ENCODE measurements around the gene ZNF667. TPM values are rescaled to one million over a fixed set of nuclear protein-coding genes. Genes with fewer than 3 reads are reported as not detected.
A peak's percentile ranks its signal among the peaks of the same experiment; 100 is the strongest.

Gene ZNF667
- polyA plus RNA-seq, 3 donors, result 0.14 TPM; not detected in 2

DNA sequence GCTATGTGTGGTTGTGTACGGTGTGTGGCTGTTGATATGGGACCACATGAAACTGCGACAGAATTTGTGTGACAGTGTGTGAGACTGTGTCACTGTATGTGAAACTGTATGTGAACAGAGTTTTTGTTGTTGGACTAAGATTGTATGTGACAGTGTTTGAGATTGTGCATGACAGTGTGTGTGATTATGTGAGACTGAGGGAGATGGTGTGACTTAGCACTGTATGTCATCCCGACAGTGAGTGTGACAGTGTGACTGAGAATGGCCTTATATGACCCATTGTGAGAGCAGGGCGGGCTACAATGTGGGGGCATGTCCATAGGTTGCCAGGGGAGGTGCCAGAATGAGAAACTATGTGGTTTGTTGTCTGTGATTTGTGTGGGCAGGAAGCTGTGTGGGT, 72.1 kb downstream of the ZNF667 start:
- H3K27me3 Mint-ChIP-seq (ENCODE audit: low read depth in 3 of 3), result peaks cover 0 to 5% (median 0%) of the 10 kb centered on the region in 3 donors
- H3K4me3 Mint-ChIP-seq, result no peak overlapping the region
- no peak for DNase-seq
- TF ChIP-seq, protein P1, sequence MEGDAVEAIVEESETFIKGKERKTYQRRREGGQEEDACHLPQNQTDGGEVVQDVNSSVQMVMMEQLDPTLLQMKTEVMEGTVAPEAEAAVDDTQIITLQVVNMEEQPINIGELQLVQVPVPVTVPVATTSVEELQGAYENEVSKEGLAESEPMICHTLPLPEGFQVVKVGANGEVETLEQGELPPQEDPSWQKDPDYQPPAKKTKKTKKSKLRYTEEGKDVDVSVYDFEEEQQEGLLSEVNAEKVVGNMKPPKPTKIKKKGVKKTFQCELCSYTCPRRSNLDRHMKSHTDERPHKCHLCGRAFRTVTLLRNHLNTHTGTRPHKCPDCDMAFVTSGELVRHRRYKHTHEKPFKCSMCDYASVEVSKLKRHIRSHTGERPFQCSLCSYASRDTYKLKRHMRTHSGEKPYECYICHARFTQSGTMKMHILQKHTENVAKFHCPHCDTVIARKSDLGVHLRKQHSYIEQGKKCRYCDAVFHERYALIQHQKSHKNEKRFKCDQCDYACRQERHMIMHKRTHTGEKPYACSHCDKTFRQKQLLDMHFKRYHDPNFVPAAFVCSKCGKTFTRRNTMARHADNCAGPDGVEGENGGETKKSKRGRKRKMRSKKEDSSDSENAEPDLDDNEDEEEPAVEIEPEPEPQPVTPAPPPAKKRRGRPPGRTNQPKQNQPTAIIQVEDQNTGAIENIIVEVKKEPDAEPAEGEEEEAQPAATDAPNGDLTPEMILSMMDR (IDR thresholded peaks at IDR 0.05), result no peak
- peaks cover 45 to 74% of the 10 kb centered on the region in 2 donors for H3K9me3 ChIP-seq (replicated peaks in 1 of 2; ENCODE audit: control insufficient read depth in 1 of 2, insufficient read depth in 1 of 2, low read length in 2 of 2)
- H3K27ac ChIP-seq (ENCODE audit: low read depth in 1 of 2, low read length in 2 of 2), result no peak overlapping the region
- H3K36me3 Mint-ChIP-seq, result peaks cover 29 to 43% of the 10 kb centered on the region in 2 donors
- H3K36me3 ChIP-seq (replicated peaks in 1 of 2; ENCODE audit: control insufficient read depth in 1 of 2, insufficient read depth in 2 of 2, low read length in 2 of 2), result peaks cover 29 to 34% of the 10 kb centered on the region in 2 donors
- no peak overlapping the region for H3K9ac ChIP-seq (ENCODE audit: insufficient read depth, low read length, poor library complexity, severe bottlenecking)
- peak overlapping the region in 1 of 3 experiments; percentile 90 for H3K4me3 ChIP-seq (replicated peaks in 1 of 3; ENCODE audit: low read depth in 2 of 3, low read length in 3 of 3)
- H3K79me2 ChIP-seq (ENCODE audit: insufficient read depth, low read length), result peaks cover 9% of the 10 kb centered on the region
- H2AFZ ChIP-seq (ENCODE audit: insufficient read depth, low read depth, low read length, poor library complexity, severe bottlenecking), result no peak overlapping the region
- no peak overlapping the region for H3K27ac Mint-ChIP-seq
- peaks cover 46 to 86% (median 77%) of the 10 kb centered on the region in 7 donors for H3K9me3 Mint-ChIP-seq
- H3K4me2 ChIP-seq (replicated peaks; ENCODE audit: extremely low read depth, low read length, poor library complexity, severe bottlenecking), result peak overlapping the region; percentile 88
- peaks cover 19% of the 10 kb centered on the region for H3K4me1 Mint-ChIP-seq
- H3K27me3 ChIP-seq (ENCODE audit: control insufficient read depth in 2 of 2, insufficient read depth in 2 of 2, low read length in 2 of 2), result no peaks in the 10 kb centered on the region
- peaks cover 15 to 18% of the 10 kb centered on the region in 2 donors for H3K4me1 ChIP-seq (ENCODE audit: control insufficient read depth in 1 of 2, insufficient read depth in 2 of 2, low read length in 2 of 2)
- no peaks in the 10 kb centered on the region for H4K20me1 ChIP-seq (ENCODE audit: insufficient read depth, low read length)
- 95% methylated on average over 4 of the region's 4 CpGs for WGBS (ENCODE audit: insufficient coverage)
- intact Hi-C loops (cut with micrococcal nuclease), result loop anchor here (10.0 kb wide), 3 partner anchors 130 to 1780 kb away; partner anchors contain the start of genes ZNF470 (in 2 of the 2), ZFP28 (in 1 of the 2) and ZNF274 (in 1 of the 2)

- 68% methylated on average over 9 of the region's 9 CpGs for WGBS (ENCODE audit: insufficient coverage)
- H3K9ac ChIP-seq (ENCODE audit: insufficient read depth, low read length, poor library complexity, severe bottlenecking), result peak overlapping the region; percentile 88
- H3K4me2 ChIP-seq (replicated peaks; ENCODE audit: extremely low read depth, low read length, poor library complexity, severe bottlenecking), result peak overlapping the region; percentile 88
- H4K20me1 ChIP-seq (ENCODE audit: insufficient read depth, low read length), result no peaks in the 10 kb centered on the region
- Mint-ChIP-seq H3K9me3 (peaks cover 44 to 88% (median 78%) of the 10 kb centered on the region in 7 donors), H3K4me3 (peak overlapping the region; percentile 91 to 94), H3K27me3 (ENCODE audit: low read depth in 3 of 3) (peaks cover 0 to 5% (median 0%) of the 10 kb centered on the region in 3 donors), H3K4me1 (peaks cover 19% of the 10 kb centered on the region), H3K27ac (peak overlapping the region in 4 of 7 donors; percentile 88 to 98 (median 96)), H3K36me3 (peaks cover 26 to 39% of the 10 kb centered on the region in 2 donors)
- H3K79me2 ChIP-seq (ENCODE audit: insufficient read depth, low read length), result peaks cover 9% of the 10 kb centered on the region
- H3K27me3 ChIP-seq (ENCODE audit: control insufficient read depth in 2 of 2, insufficient read depth in 2 of 2, low read length in 2 of 2), result no peaks in the 10 kb centered on the region
- peak overlapping the region; percentile 74 to 90 (median 80) for H3K4me3 ChIP-seq (replicated peaks in 1 of 3; ENCODE audit: low read depth in 2 of 3, low read length in 3 of 3)
- no peak for DNase-seq
- H3K27ac ChIP-seq (ENCODE audit: low read depth in 1 of 2, low read length in 2 of 2), result peak overlapping the region in 1 of 2 donors; percentile 91
- TF ChIP-seq, protein P1 (IDR thresholded peaks at IDR 0.05), result no peak
- peak overlapping the region; percentile 97 for H2AFZ ChIP-seq (ENCODE audit: insufficient read depth, low read depth, low read length, poor library complexity, severe bottlenecking)
- peaks cover 47 to 74% of the 10 kb centered on the region in 2 donors for H3K9me3 ChIP-seq (replicated peaks in 1 of 2; ENCODE audit: control insufficient read depth in 1 of 2, insufficient read depth in 1 of 2, low read length in 2 of 2)
- intact Hi-C loops (cut with micrococcal nuclease), result loop anchor here (10.0 kb wide), 3 partner anchors 130 to 1780 kb away; partner anchors contain the start of genes ZNF470 (in 2 of the 2), ZFP28 (in 1 of the 2) and ZNF274 (in 1 of the 2)
- peaks cover 15 to 18% of the 10 kb centered on the region in 2 donors for H3K4me1 ChIP-seq (ENCODE audit: control insufficient read depth in 1 of 2, insufficient read depth in 2 of 2, low read length in 2 of 2)
- H3K36me3 ChIP-seq (replicated peaks in 1 of 2; ENCODE audit: control insufficient read depth in 1 of 2, insufficient read depth in 2 of 2, low read length in 2 of 2), result peaks cover 25 to 31% of the 10 kb centered on the region in 2 donors
Observed at GRCh38 chr19:56404705-56405056, 72.5 kb downstream of the ZNF667 start.
